IPS-NIHi11 (cell line): ENCODE measurements around the gene TMEM255A.
"Not testable (repeated sequence)": the region's sequence is repeated elsewhere in the genome, so short reads cannot be mapped to it uniquely, and the experiment has no call there.

Experiments used
- DNase-seq: peaks from one replicate; pipeline ENCODE4 v3.0.0; 2012; ENCODE audit warnings: mixed read lengths, low spot score

The TMEM255A gene

GRCh38 chrX:120310861-120311726 lies at the start of gene TMEM255A:
TSS of gene TMEM255A (minus strand) at chrX:120311461. CDS start at chrX:120311309, 152 bp downstream.
- peak; percentile 38 for DNase-seq

DNA sequence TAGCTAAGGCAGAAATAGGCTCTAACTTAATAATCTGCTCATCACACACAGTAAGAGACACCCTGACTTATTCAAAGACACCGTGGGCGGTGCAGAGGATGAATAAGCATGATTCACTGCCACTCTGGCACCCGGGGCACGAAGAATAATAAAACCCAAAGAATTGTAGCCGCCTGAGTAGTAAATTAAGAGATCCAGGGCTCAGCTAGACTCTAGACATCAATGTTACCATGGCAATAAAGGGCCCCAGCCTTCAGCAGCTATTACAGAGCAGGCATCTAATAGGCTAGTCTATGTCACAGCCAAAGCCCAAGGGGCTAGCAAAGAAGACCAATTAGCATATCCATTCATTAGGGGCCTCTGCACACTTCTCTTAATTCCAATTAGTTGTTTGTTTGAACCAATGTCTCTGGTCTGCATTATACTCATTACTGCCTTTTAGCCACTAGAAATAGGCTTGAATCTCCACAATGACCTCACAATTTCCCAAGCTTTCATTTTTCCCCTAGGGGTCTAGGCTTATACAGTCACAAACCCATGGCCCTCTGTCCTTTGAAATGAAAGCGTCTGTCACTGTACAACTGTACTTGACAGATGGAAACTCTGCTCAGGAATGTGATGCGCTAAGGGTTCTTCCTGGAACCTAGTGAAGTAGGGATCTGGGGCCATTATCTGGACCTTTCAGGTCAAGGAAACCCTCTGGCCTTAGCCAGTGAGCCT lies 47.6 kb upstream of the TMEM255A start:
- DNase-seq: peak; percentile 4

- no peak for DNase-seq
Observed at GRCh38 chrX:120357186-120357585, 45.9 kb upstream of the TMEM255A start.

- DNase-seq: no peak
Observed at GRCh38 chrX:120356084-120356483, 44.8 kb upstream of the TMEM255A start.

GRCh38 chrX:120350450-120351138 lies 39.3 kb upstream of the TMEM255A start:
- no peak for DNase-seq

DNA sequence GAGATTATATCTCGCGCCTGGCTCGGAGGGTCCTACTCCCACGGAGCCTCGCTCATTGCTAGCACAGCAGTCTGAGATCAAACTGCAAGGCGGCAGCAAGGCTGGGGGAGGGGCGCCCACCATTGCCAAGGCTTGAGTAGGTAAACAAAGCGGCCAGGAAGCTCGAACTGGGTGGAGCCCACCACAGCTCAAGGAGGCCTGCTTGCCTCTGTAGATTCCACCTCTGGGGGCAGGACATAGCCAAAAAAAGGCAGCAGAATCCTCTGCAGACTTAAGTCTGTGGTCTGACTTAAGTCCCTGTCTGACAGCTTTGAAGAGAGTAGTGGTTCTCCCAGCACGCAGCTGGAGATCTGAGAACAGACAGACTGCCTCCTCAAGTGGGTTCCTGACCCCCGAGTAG lies 33.3 kb upstream of the TMEM255A start:
- DNase-seq: not testable (repeated sequence)

GRCh38 chrX:120336899-120337298 lies 25.6 kb upstream of the TMEM255A start:
- no peak for DNase-seq

DNA sequence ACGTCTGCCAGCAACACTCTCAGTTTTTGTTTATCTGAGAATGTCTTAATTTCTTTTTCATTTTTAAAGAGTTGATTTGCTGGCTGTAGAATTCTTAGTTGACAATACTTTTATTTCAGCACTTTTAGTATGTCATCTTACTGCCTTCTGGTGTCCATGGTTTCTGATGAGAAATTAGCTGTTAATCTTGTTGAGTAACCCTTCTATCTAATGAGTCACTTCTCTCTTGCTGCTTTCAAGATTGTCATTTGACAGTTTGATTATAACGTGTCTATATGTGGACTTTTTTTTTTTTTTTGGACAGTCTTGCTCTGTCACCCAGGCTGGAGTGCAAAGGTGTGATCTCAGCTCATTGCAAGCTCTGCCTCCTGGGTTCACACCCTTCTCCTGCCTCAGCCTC lies 24.0 kb upstream of the TMEM255A start:
- no peak for DNase-seq

DNA sequence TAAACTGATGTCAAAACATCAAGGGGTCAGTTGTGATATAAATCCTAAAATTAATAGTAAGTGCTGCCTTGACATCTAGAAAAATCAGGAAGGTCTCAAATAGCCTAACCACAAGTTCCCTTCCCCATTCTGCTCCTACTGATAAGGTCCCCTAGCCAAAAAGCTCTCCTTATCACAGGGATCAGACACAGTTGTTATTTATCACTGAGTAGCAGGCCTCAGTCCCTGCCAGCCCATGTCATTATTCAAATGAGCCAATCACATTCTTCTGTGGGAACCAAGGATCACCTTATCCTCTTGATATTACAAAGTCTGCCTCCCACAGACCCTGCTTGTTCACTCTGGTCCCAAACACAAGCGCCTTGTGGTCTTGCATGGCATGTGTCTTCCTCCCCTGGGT lies 23.3 kb upstream of the TMEM255A start:
- DNase-seq: no peak

GRCh38 chrX:120334151-120334550 lies 22.9 kb upstream of the TMEM255A start:
- no peak for DNase-seq

- DNase-seq: peak; percentile 10
Observed at GRCh38 chrX:120332394-120332793, 21.1 kb upstream of the TMEM255A start.

DNA sequence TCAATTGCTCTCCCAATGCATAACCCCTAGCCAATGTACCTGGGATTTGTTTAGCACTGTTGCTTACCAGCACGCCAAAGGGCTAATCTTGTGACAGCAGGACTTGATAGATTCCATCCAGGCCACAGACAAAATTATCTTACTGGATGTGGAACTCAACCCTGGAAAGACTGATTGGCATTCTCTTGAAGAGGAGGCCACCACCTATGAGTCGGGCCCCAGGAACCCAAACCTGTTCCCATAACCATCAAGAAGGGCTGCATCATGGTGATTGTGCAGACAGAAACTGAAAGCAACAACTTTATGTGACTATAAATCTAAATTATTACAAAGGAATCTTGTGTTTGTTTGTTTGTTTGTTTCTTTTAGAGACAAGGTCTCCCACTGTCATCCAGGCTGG lies 19.9 kb upstream of the TMEM255A start:
- DNase-seq: no peak

GRCh38 chrX:120321520-120322281 lies 10.4 kb upstream of the TMEM255A start:
- no peak for DNase-seq

- no peak for DNase-seq
Observed at GRCh38 chrX:120318411-120318810, 7.2 kb upstream of the TMEM255A start.

DNA sequence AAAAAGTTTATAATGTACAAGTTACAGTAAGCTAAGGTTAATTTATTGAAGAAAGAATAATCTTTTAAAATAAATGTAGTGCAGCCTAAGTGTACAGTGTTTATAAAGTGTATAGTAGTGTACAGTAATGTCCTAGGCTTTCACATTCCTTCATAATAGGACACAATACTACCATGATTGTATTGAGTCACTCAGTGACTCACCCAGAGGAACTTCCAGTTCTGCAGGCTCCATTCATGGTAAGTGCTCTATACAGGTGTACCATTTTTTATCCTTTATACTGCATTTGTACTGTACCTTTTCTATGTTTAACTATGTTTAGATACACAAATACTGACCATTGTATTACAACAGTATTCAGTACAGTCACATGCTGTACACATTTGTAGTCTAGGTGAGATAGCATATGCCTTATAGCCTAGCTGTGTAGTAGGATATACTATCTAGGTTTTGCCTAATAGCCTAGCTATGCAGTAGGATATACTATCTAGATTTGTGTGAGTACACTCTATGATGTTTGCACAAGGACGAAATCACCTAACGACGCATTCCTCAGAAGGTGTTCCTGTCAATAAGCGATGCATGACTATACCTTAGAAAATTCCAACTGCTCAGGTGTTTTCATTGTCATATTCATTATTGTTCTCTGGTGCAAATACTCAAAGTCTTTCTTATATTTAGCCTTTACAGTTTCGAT lies 5.5 kb upstream of the TMEM255A start:
- no peak for DNase-seq

DNA sequence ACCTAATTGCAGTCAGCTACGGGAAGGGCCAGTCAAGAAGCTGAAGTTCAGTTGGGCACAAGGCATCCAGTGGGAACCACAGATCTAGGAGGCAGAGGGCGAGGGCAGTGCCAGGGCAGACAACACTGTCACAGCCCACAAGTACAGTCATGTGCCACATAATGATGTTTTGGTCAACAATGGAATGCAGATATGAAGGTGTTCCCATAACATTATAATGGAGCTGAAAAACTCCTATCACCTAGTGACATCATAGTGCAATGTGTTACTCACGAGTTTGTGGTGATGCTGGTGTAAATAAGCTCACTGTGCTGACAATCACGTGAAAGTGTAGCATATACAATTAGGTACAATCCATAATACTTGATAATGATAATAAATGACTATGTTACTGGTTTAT lies 4.5 kb upstream of the TMEM255A start:
- DNase-seq: no peak

- no peak for DNase-seq
Observed at GRCh38 chrX:120311727-120312063, 434 bp upstream of the TMEM255A start.

- peak; percentile 15 for DNase-seq
Observed at GRCh38 chrX:120309873-120310705, 1.2 kb downstream of the TMEM255A start.

DNA sequence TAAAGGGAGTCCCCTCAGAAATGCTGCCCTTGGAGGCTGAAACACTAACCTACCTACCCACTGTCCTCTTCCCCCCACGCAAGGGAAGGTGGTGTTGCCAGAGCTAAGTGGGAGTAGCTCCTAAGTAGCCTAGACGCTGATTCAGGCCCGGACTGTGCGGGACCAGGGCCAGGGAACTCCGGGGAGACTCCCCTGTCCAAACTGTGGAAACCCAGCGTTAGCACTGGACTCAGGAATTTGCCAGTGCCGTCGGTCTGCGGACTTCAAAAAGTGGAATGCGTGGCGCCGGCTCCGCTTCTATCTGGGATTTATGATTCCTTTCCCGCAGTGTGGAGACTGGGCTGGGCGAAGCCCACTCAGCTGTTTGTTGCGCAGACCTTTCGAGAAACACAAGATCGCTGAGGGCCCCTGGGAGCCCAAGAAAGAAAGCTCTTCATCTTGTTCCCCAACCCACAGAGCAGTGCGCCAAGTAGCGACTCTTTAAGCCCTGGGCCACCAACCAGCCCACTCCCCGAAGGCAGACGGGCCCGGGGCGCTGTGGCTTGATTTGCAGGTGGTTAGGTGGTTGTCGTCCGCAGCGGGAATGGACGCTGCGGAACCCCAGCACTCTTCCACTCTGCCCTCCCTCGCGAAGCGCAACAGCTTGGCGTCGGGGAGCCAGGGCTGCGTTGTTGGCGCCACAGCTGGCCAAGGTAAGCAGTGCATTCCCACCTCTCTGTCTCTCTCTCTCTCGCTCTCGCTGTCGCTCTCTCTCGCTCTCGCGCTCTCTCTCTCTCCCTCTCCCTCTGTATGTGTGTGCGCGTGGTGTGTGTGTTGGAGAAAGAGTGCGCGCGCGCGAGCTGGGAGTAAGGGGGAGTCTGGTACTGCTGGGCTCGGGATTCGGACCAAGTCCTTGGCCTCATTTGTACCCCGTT lies 2.0 kb downstream of the TMEM255A start:
- DNase-seq: peak; percentile 44
